ENCODE measurements around the gene SYT15.
"Not testable (repeated sequence)": the region's sequence is repeated elsewhere in the genome, so short reads cannot be mapped to it uniquely, and the experiment has no call there.

DNA sequence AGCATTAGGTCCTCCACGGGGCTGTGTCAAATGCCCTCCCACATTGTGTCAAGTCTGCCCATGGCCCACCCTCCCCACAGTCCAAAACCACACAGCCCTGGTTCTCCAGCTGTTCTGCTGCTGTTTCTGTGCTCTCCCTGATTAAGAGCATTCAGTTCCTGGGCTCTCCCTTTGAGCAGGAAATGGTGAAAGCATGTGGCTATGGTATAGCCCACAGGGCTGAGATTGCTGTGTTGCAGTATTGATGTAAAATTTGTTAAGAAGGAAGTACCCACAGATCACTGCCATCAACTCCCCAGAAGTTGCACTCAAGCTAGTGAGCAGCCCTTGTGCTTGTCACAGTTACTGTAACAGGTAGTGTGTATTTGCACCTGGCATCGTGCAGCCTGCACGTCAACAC lies 9.3 kb downstream of the SYT15 start:
- TF ChIP-seq, protein P1, sequence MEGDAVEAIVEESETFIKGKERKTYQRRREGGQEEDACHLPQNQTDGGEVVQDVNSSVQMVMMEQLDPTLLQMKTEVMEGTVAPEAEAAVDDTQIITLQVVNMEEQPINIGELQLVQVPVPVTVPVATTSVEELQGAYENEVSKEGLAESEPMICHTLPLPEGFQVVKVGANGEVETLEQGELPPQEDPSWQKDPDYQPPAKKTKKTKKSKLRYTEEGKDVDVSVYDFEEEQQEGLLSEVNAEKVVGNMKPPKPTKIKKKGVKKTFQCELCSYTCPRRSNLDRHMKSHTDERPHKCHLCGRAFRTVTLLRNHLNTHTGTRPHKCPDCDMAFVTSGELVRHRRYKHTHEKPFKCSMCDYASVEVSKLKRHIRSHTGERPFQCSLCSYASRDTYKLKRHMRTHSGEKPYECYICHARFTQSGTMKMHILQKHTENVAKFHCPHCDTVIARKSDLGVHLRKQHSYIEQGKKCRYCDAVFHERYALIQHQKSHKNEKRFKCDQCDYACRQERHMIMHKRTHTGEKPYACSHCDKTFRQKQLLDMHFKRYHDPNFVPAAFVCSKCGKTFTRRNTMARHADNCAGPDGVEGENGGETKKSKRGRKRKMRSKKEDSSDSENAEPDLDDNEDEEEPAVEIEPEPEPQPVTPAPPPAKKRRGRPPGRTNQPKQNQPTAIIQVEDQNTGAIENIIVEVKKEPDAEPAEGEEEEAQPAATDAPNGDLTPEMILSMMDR (conservative IDR thresholded peaks at IDR 0.05; ENCODE audit: low read depth, low read length) = not testable (repeated sequence)
- TF ChIP-seq EZH2 (IDR thresholded peaks at IDR 0.05; ENCODE audit: borderline replicate concordance, low read depth, low read length, poor library complexity, severe bottlenecking) = not testable (repeated sequence)

Data from A673 (cell line).